Measurements from ENCODE around the gene MATK.
A peak's percentile ranks its signal among the peaks of the same experiment; 100 is the strongest.

Gene MATK

GRCh38 chr19:3790941-3791340 lies 4.8 kb upstream of the MATK start:
- Histone ChIP-seq H3K36me3 (replicated peaks in 1 of 2; ENCODE audit: control insufficient read depth in 2 of 2, insufficient read depth in 2 of 2, low read length in 2 of 2) (no peaks in the 10 kb centered on the region), H3K4me1 (ENCODE audit: control insufficient read depth in 2 of 2, insufficient read depth in 1 of 2, low read depth in 1 of 2, low read length in 2 of 2) (no peaks in the 10 kb centered on the region), H3K14ac (ENCODE audit: low read length) (no peak overlapping the region), H3K4me2 (ENCODE audit: insufficient read depth, low read length, poor library complexity, severe bottlenecking) (no peak overlapping the region), H3K27ac (replicated peaks; ENCODE audit: low read length) (no peak overlapping the region), H3K9me3 (replicated peaks in 1 of 2; ENCODE audit: control insufficient read depth in 2 of 2, insufficient read depth in 1 of 2, low read depth in 1 of 2, low read length in 2 of 2) (peaks cover 2 to 5% of the 10 kb centered on the region in 2 donors), H2BK12ac (ENCODE audit: low read length) (no peak overlapping the region), H3K18ac (ENCODE audit: low read length) (no peak overlapping the region), H3K9ac (ENCODE audit: low read depth, low read length, poor library complexity) (no peak overlapping the region), H2BK15ac (ENCODE audit: low read length) (no peak overlapping the region), H3K23ac (ENCODE audit: low read depth, low read length, poor library complexity) (no peak overlapping the region), H2AFZ (ENCODE audit: low read length) (no peak overlapping the region), H4K91ac (ENCODE audit: low read depth, low read length, poor library complexity) (no peak overlapping the region), H3K79me1 (ENCODE audit: low read depth, low read length) (no peaks in the 10 kb centered on the region), H2BK5ac (ENCODE audit: low read length) (no peak overlapping the region), H2AK5ac (ENCODE audit: low read depth, low read length) (peak overlapping the region; percentile 15), H4K8ac (ENCODE audit: low read depth, low read length) (no peak overlapping the region), H2BK120ac (ENCODE audit: low read depth, low read length) (no peak overlapping the region), H3K4me3 (ENCODE audit: low read length in 2 of 2) (no peak overlapping the region), H3K27me3 (ENCODE audit: control insufficient read depth in 3 of 3, insufficient read depth in 3 of 3, low read depth in 1 of 3, low read length in 3 of 3) (peaks cover 2 to 33% (median 9%) of the 10 kb centered on the region in 3 experiments), H3K4ac (ENCODE audit: low read length) (no peak overlapping the region)
- DNase-seq (ENCODE audit: low spot score): no peak
- WGBS, 2 donors (ENCODE audit: extremely low coverage in 2 of 2, insufficient read length in 2 of 2, insufficient replicate concordance in 1 of 2): no CpG with 5 or more reads among the region's 7 CpGs

GRCh38 chr19:3790209-3790734 lies 4.1 kb upstream of the MATK start:
- H3K4ac ChIP-seq (ENCODE audit: low read length): no peak overlapping the region
- peak overlapping the region; percentile 46 for H2BK15ac ChIP-seq (ENCODE audit: low read length)
- H3K18ac ChIP-seq (ENCODE audit: low read length): no peak overlapping the region
- no peak overlapping the region for H3K14ac ChIP-seq (ENCODE audit: low read length)
- H3K9me3 ChIP-seq (replicated peaks in 1 of 2; ENCODE audit: control insufficient read depth in 2 of 2, insufficient read depth in 1 of 2, low read depth in 1 of 2, low read length in 2 of 2): peaks cover 2 to 5% of the 10 kb centered on the region in 2 donors
- no peak overlapping the region for H2BK12ac ChIP-seq (ENCODE audit: low read length)
- H2BK5ac ChIP-seq (ENCODE audit: low read length): no peak overlapping the region
- no peak overlapping the region for H4K91ac ChIP-seq (ENCODE audit: low read depth, low read length, poor library complexity)
- no CpG with 5 or more reads among the region's 6 CpGs for WGBS, 2 donors (ENCODE audit: extremely low coverage in 2 of 2, insufficient read length in 2 of 2, insufficient replicate concordance in 1 of 2)
- no peak overlapping the region for H3K4me2 ChIP-seq (ENCODE audit: insufficient read depth, low read length, poor library complexity, severe bottlenecking)
- no peak overlapping the region for H3K4me3 ChIP-seq (ENCODE audit: low read length in 2 of 2)
- H3K27ac ChIP-seq (replicated peaks; ENCODE audit: low read length): no peak overlapping the region
- no peak overlapping the region for H3K23ac ChIP-seq (ENCODE audit: low read depth, low read length, poor library complexity)
- no peaks in the 10 kb centered on the region for H3K79me1 ChIP-seq (ENCODE audit: low read depth, low read length)
- no peak overlapping the region for H2BK120ac ChIP-seq (ENCODE audit: low read depth, low read length)
- H2AK5ac ChIP-seq (ENCODE audit: low read depth, low read length): peak overlapping the region; percentile 15
- no peak overlapping the region for H4K8ac ChIP-seq (ENCODE audit: low read depth, low read length)
- H3K9ac ChIP-seq (ENCODE audit: low read depth, low read length, poor library complexity): no peak overlapping the region
- peaks cover 2 to 6% of the 10 kb centered on the region in 2 donors for H3K4me1 ChIP-seq (ENCODE audit: control insufficient read depth in 2 of 2, insufficient read depth in 1 of 2, low read depth in 1 of 2, low read length in 2 of 2)
- no peaks in the 10 kb centered on the region for H3K36me3 ChIP-seq (replicated peaks in 1 of 2; ENCODE audit: control insufficient read depth in 2 of 2, insufficient read depth in 2 of 2, low read length in 2 of 2)
- no peak overlapping the region for H2AFZ ChIP-seq (ENCODE audit: low read length)
- DNase-seq (ENCODE audit: low spot score): no peak
- peaks cover 8 to 40% (median 15%) of the 10 kb centered on the region in 3 experiments for H3K27me3 ChIP-seq (ENCODE audit: control insufficient read depth in 3 of 3, insufficient read depth in 3 of 3, low read depth in 1 of 3, low read length in 3 of 3)

- Histone ChIP-seq H2BK12ac (ENCODE audit: low read length) (no peak overlapping the region), H3K4me3 (ENCODE audit: low read length in 2 of 2) (no peak overlapping the region), H2BK120ac (ENCODE audit: low read depth, low read length) (no peak overlapping the region), H3K4me1 (ENCODE audit: control insufficient read depth in 2 of 2, insufficient read depth in 1 of 2, low read depth in 1 of 2, low read length in 2 of 2) (peaks cover 2 to 6% of the 10 kb centered on the region in 2 donors), H4K8ac (ENCODE audit: low read depth, low read length) (no peak overlapping the region), H3K27me3 (ENCODE audit: control insufficient read depth in 3 of 3, insufficient read depth in 3 of 3, low read depth in 1 of 3, low read length in 3 of 3) (peaks cover 8 to 50% (median 26%) of the 10 kb centered on the region in 3 experiments), H3K23ac (ENCODE audit: low read depth, low read length, poor library complexity) (no peak overlapping the region), H3K14ac (ENCODE audit: low read length) (no peak overlapping the region), H3K79me1 (ENCODE audit: low read depth, low read length) (no peaks in the 10 kb centered on the region), H2BK5ac (ENCODE audit: low read length) (no peak overlapping the region), H3K36me3 (replicated peaks in 1 of 2; ENCODE audit: control insufficient read depth in 2 of 2, insufficient read depth in 2 of 2, low read length in 2 of 2) (no peaks in the 10 kb centered on the region), H3K9me3 (replicated peaks in 1 of 2; ENCODE audit: control insufficient read depth in 2 of 2, insufficient read depth in 1 of 2, low read depth in 1 of 2, low read length in 2 of 2) (peaks cover 2 to 5% of the 10 kb centered on the region in 2 donors), H3K9ac (ENCODE audit: low read depth, low read length, poor library complexity) (no peak overlapping the region), H2BK15ac (ENCODE audit: low read length) (no peak overlapping the region), H3K4ac (ENCODE audit: low read length) (no peak overlapping the region), H3K4me2 (ENCODE audit: insufficient read depth, low read length, poor library complexity, severe bottlenecking) (no peak overlapping the region), H2AFZ (ENCODE audit: low read length) (no peak overlapping the region), H2AK5ac (ENCODE audit: low read depth, low read length) (no peak overlapping the region), H3K18ac (ENCODE audit: low read length) (no peak overlapping the region), H4K91ac (ENCODE audit: low read depth, low read length, poor library complexity) (no peak overlapping the region), H3K27ac (replicated peaks; ENCODE audit: low read length) (no peak overlapping the region)
- WGBS, 2 donors (ENCODE audit: extremely low coverage in 2 of 2, insufficient read length in 2 of 2, insufficient replicate concordance in 1 of 2): no CpG with 5 or more reads among the region's 16 CpGs
- DNase-seq (ENCODE audit: low spot score): no peak
Measured at GRCh38 chr19:3788996-3789778, 3.0 kb upstream of the MATK start.

DNA sequence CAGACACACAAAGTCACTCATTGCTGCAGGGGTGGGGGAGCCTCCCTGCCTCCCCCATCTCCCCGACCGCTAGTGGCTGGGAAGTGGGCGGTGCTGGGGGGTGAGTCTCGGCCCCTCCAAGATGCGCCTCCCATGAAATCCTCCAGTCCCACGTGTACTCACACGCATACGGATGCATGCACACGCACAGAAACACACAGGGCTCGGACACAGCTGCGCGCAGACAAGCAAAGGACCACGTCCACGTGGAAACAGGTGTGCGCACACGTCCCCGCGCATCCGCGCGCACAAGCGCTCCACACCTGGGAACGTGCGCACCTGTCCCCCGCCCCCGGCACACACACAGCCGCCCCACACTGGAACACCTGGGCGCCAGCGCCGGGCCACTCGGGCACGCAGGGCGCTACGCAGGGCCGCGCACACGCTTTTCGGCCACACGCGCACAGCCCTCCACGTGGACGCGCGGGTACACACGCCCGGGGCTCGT lies 687 bp downstream of the MATK start:
- Histone ChIP-seq H2AFZ (ENCODE audit: low read length) (peak overlapping the region; percentile 94), H2BK120ac (ENCODE audit: low read depth, low read length) (no peak overlapping the region), H3K79me1 (ENCODE audit: low read depth, low read length) (no peaks in the 10 kb centered on the region), H3K9ac (ENCODE audit: low read depth, low read length, poor library complexity) (peak overlapping the region; percentile 80), H3K4me3 (ENCODE audit: low read length in 2 of 2) (peak overlapping the region; percentile 32 to 76), H3K27ac (replicated peaks; ENCODE audit: low read length) (no peak overlapping the region), H2BK5ac (ENCODE audit: low read length) (peak overlapping the region; percentile 72), H3K36me3 (replicated peaks in 1 of 2; ENCODE audit: control insufficient read depth in 2 of 2, insufficient read depth in 2 of 2, low read length in 2 of 2) (no peaks in the 10 kb centered on the region), H3K4ac (ENCODE audit: low read length) (no peak overlapping the region), H2BK15ac (ENCODE audit: low read length) (peak overlapping the region; percentile 96), H3K23ac (ENCODE audit: low read depth, low read length, poor library complexity) (peak overlapping the region; percentile 82), H4K91ac (ENCODE audit: low read depth, low read length, poor library complexity) (no peak overlapping the region), H4K8ac (ENCODE audit: low read depth, low read length) (no peak overlapping the region), H3K18ac (ENCODE audit: low read length) (peak overlapping the region; percentile 97), H3K4me1 (ENCODE audit: control insufficient read depth in 2 of 2, insufficient read depth in 1 of 2, low read depth in 1 of 2, low read length in 2 of 2) (peaks cover 2 to 6% of the 10 kb centered on the region in 2 donors), H3K4me2 (ENCODE audit: insufficient read depth, low read length, poor library complexity, severe bottlenecking) (peak overlapping the region; percentile 86), H3K9me3 (replicated peaks in 1 of 2; ENCODE audit: control insufficient read depth in 2 of 2, insufficient read depth in 1 of 2, low read depth in 1 of 2, low read length in 2 of 2) (peaks cover 19 to 23% of the 10 kb centered on the region in 2 donors), H3K27me3 (ENCODE audit: control insufficient read depth in 3 of 3, insufficient read depth in 3 of 3, low read depth in 1 of 3, low read length in 3 of 3) (peaks cover 8 to 53% (median 34%) of the 10 kb centered on the region in 3 experiments), H2BK12ac (ENCODE audit: low read length) (peak overlapping the region; percentile 18), H3K14ac (ENCODE audit: low read length) (no peak overlapping the region), H2AK5ac (ENCODE audit: low read depth, low read length) (peak overlapping the region; percentile 84)
- WGBS, 2 donors (ENCODE audit: extremely low coverage in 2 of 2, insufficient read length in 2 of 2, insufficient replicate concordance in 1 of 2): no CpG with 5 or more reads among the region's 47 CpGs
- no peak for DNase-seq (ENCODE audit: low spot score)

Measured in neuronal stem cell (in vitro differentiated cells).